Spleen (tissue), 11 donors: ENCODE results near the gene AGXT2. TPM values are rescaled to one million over a fixed set of nuclear protein-coding genes. Genes with fewer than 3 reads are reported as not detected.

Experiments
- DNase-seq: peaks from one replicate; pipeline ENCODE4 v3.0.0-alpha.2; 2020
- H3K27ac ChIP-seq, 8 donors: fragments of 200-600 bp; sonication (generic) in 7 of 8; 1 replicate in 4 of 8; 2 replicates in 4 of 8; pipeline versions ENCODE4 v1.5.0 to v1.8.0; 2016 to 2021; ENCODE audit warnings: inconsistent platforms in 4 of 8, mild to moderate bottlenecking in 4 of 8, moderate library complexity in 1 of 8
- H3K27me3 ChIP-seq, 7 donors: fragments of 200-600 bp; sonication (generic) in 6 of 7; replicated peaks in 1 of 7; 1 replicate in 4 of 7; 2 replicates in 3 of 7; pipeline versions ENCODE4 v1.5.0 to v1.8.0; 2016 to 2021; ENCODE audit warnings: inconsistent platforms in 3 of 7, mild to moderate bottlenecking in 1 of 7
- H3K36me3 ChIP-seq, 6 donors: fragments of 200-600 bp; sonication (generic) in 5 of 6; 1 replicate in 4 of 6; 2 replicates in 2 of 6; pipeline versions ENCODE4 v1.5.0 to v1.8.0; 2016 to 2021; ENCODE audit warnings: inconsistent platforms in 2 of 6
- H3K4me1 ChIP-seq, 6 donors: fragments of 200-600 bp; sonication (generic) in 5 of 6; 1 replicate in 3 of 6; 2 replicates in 3 of 6; pipeline versions ENCODE4 v1.5.0 to v1.8.0; 2016 to 2021; ENCODE audit warnings: inconsistent platforms in 3 of 6
- H3K4me3 ChIP-seq, 8 donors: fragments of 200-600 bp; sonication (generic) in 7 of 8; 1 replicate in 4 of 8; 2 replicates in 4 of 8; pipeline versions ENCODE4 v1.5.0 to v1.8.0; 2016 to 2021; ENCODE audit warnings: inconsistent platforms in 4 of 8, mild to moderate bottlenecking in 4 of 8, moderate library complexity in 2 of 8
- H3K9me3 ChIP-seq, 8 donors: fragments of 200-600 bp; sonication (generic) in 7 of 8; 1 replicate in 4 of 8; 2 replicates in 4 of 8; pipeline versions ENCODE4 v1.5.0 to v1.8.0; 2016 to 2021; ENCODE audit warnings: inconsistent platforms in 4 of 8
- POLR2A ChIP-seq, 3 donors: fragments of 450-650 bp; IDR thresholded peaks; one replicate each; pipeline ENCODE4 v1.5.1; 2017; ENCODE audit warnings: antibody characterized with exemption in 3 of 3, mild to moderate bottlenecking in 1 of 3
- POLR2AphosphoS5 ChIP-seq, 3 donors: sonication (generic); formaldehyde crosslinking; IDR thresholded peaks; one replicate each; pipeline ENCODE4 v1.5.1; 2017; ENCODE audit warnings: antibody characterized with exemption in 3 of 3
- WGBS, 5 donors: extraction: QIAGEN DNeasy Blood & Tissue Kit in 3 of 5; methylation state at CpG; one replicate each; pipeline versions ENCODE4 v1.1.5 to v1.1.7; 2013 to 2018; 5-methylcytosine and 5-hydroxymethylcytosine counted together
- intact Hi-C: fragments of 100-400 bp; cut with DNase I; formaldehyde crosslinking; loops from one replicate; pipeline ENCODE4 v1.15.0; 2023; ENCODE audit warnings: low total_unique reads
- polyA plus RNA-seq, 3 donors: library from polyadenylated mRNA; stranded (reverse); fragments of 200-250 nt; gene quantifications; one replicate each; pipeline ENCODE4 v1.2.1, GENCODE V29; 2013
- total RNA-seq, 7 donors: library from RNA; depleted of rRNA in 3 of 7; stranded (reverse); fragments of >200 nt in 3 of 7; fragmentation: NEBNext Ultra II Directional in 4 of 7; extraction: Animal tissue kit (Norgen Biotek cat#: 25700) in 4 of 7; gene quantifications; one replicate each; pipeline versions ENCODE4 v1.1.0 to v1.2.1, GENCODE V29; 2016 to 2021
- TF ChIP-seq, protein P1 (sequence below), 11 experiments: fragments of 200-600 bp in 7 of 11; fragments of 450-650 bp in 4 of 11; sonication (generic) in 4 of 11; IDR thresholded peaks in 8 of 11; conservative IDR thresholded peaks in 3 of 11; 1 replicate in 7 of 11; 2 replicates in 4 of 11; pipeline versions ENCODE4 v1.4.0 to v1.8.0; 2016 to 2021; ENCODE audit warnings: antibody characterized with exemption in 11 of 11, inconsistent platforms in 4 of 11, mild to moderate bottlenecking in 1 of 11
- donor health status: healthy with polysubstance abuse.
- donor health status: DM: no; HTN: no; CAD: no; lungs with moderate emphysema.
- donor health status: DM: no; HTN: no; CAD: no.
- donor health status: Bipolar disorder and iron deficiency.
- donor health status: healthy.
- donor health status: DM: no; HTN: no; CAD: no.
- donor health status: DM: yes; HTN: yes; CAD: no.

The AGXT2 gene
- total and polyA plus RNA-seq, 10 donors, result not detected

DNA sequence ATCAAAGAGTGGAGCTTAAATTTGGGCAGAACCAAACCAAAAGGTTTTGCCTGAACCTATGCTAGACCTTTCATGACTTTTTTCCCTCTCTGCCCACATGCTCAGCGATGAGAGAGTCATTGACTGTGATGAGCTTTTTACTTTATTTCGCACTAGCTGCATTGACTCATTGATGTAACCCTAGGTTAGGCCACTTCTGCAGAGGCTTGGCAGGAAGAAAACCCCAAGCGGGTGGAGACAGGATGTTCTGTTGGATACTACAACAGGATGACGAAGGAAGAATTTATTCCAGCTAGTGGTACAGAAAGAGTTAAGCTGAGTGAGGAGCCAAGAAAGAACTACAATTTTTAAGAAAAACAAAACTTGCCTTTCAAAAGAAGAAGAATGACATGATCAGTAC is 18.4 kb downstream of the AGXT2 start:
- no peaks in the 10 kb centered on the region for H3K27me3 ChIP-seq
- WGBS, 5 donors, result 39 to 64% (median 46%) methylated on average over 4 of the region's 4 CpGs
- H3K4me3 ChIP-seq, result no peak overlapping the region
- no peaks in the 10 kb centered on the region for H3K9me3 ChIP-seq
- intact Hi-C loops, result no loop called here
- no peak for TF ChIP-seq POLR2AphosphoS5 (IDR thresholded peaks at IDR 0.05)
- TF ChIP-seq, protein P1, sequence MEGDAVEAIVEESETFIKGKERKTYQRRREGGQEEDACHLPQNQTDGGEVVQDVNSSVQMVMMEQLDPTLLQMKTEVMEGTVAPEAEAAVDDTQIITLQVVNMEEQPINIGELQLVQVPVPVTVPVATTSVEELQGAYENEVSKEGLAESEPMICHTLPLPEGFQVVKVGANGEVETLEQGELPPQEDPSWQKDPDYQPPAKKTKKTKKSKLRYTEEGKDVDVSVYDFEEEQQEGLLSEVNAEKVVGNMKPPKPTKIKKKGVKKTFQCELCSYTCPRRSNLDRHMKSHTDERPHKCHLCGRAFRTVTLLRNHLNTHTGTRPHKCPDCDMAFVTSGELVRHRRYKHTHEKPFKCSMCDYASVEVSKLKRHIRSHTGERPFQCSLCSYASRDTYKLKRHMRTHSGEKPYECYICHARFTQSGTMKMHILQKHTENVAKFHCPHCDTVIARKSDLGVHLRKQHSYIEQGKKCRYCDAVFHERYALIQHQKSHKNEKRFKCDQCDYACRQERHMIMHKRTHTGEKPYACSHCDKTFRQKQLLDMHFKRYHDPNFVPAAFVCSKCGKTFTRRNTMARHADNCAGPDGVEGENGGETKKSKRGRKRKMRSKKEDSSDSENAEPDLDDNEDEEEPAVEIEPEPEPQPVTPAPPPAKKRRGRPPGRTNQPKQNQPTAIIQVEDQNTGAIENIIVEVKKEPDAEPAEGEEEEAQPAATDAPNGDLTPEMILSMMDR (IDR thresholded peaks at IDR 0.05 in 8 of 11, conservative IDR thresholded peaks at IDR 0.05 in 3 of 11), result no peak
- no peak for TF ChIP-seq POLR2A (IDR thresholded peaks at IDR 0.05)
- H3K36me3 ChIP-seq, result no peaks in the 10 kb centered on the region
- DNase-seq, result no peak
- H3K27ac ChIP-seq, result no peak overlapping the region
- no peaks in the 10 kb centered on the region for H3K4me1 ChIP-seq

DNA sequence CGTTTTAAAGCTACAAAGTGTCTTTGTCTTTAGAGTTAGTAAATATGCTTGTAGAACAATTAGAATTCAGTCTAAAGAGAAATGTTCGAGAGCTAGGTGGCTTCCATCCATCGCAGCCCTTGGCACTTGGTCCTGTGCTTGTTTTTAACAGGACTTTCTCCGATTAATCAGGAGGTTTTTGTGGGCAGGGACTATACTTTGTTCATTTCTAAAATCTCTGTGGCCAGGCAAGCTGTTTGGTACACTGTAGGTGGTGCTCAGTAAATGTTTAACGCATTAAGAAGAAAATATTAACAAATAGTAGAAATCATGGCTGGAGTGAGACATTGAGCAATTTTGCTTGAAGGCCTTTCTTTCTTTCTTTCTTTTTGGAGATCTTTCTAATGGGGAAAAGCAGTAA is 20.8 kb downstream of the AGXT2 start:
- intact Hi-C loops, result no loop called here
- Histone ChIP-seq H3K4me3 (no peak overlapping the region), H3K9me3 (no peaks in the 10 kb centered on the region), H3K4me1 (no peaks in the 10 kb centered on the region), H3K36me3 (no peaks in the 10 kb centered on the region), H3K27ac (no peak overlapping the region), H3K27me3 (no peaks in the 10 kb centered on the region)
- DNase-seq, result no peak
- TF ChIP-seq, protein P1 (IDR thresholded peaks at IDR 0.05 in 8 of 11, conservative IDR thresholded peaks at IDR 0.05 in 3 of 11), result no peak
- TF ChIP-seq POLR2A (IDR thresholded peaks at IDR 0.05) (no peak), POLR2AphosphoS5 (IDR thresholded peaks at IDR 0.05) (no peak)
- whole genome bisulfite sequencing, 5 donors, result 86 to 91% (median 89%) methylated on average over 5 of the region's 5 CpGs

DNA sequence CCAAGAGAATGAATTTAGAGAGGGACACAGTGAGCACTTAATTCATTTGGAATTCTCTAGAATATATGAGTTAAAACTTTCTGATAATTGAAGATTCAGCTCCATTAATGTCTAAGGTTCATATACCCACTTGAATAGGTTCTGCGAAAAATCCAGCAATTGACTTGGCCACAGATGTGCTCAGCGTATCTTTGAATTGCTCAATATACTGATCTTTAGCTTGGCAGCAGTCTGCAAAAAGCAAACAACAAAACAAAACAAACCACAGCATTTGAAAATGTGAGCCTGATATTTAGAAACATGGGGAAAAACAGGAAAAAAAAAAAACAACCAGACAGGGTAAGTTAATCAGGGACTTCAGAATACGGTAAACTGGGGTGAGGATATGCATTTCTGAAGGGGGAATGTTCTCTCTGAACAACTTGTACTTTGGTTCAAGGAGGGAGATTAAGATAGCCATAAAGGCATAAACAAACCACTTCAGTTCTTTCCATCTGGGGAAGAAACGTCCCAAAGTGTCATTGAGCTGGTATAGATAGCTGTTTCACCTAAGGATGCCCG is 21.4 kb downstream of the AGXT2 start:
- no peaks in the 10 kb centered on the region for H3K4me1 ChIP-seq
- WGBS, 5 donors, result 85 to 91% (median 89%) methylated on average over 5 of the region's 5 CpGs
- H3K27ac ChIP-seq, result no peak overlapping the region
- TF ChIP-seq POLR2A (IDR thresholded peaks at IDR 0.05), result no peak
- no peak for TF ChIP-seq POLR2AphosphoS5 (IDR thresholded peaks at IDR 0.05)
- TF ChIP-seq, protein P1 (IDR thresholded peaks at IDR 0.05 in 8 of 11, conservative IDR thresholded peaks at IDR 0.05 in 3 of 11), result no peak
- no peak for DNase-seq
- H3K27me3 ChIP-seq, result no peaks in the 10 kb centered on the region
- no peaks in the 10 kb centered on the region for H3K9me3 ChIP-seq
- H3K36me3 ChIP-seq, result no peaks in the 10 kb centered on the region
- no peak overlapping the region for H3K4me3 ChIP-seq
- intact Hi-C loops, result no loop called here

DNA sequence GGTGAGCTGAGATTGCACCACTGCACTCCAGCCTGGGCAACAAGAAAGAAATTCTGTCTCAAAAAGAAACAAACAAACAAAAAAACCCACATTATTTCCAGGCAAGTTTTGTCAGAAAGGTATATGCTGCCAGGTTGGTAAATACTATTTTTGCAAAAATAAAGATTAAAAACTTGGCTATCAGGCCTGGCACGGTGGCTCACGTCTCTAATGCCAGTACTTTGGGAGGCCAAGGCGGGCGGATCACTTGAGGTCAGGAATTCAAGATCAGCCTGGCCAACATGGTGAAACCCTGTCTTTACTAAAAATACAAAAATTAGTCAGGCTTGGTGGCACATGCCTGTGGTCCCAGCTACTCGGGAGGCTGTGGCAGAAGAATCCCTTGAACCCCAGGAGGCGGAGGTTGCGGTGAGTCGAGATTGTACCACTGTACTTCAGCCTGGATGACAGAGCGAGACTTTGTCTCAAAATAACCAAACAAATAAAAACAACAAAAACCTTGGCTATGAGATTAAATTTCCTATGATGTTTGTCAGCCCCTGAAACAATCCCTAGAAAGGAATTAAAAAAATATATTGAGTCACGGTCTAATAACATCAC is 22.7 kb downstream of the AGXT2 start:
- intact Hi-C loops, result no loop called here
- H3K9me3 ChIP-seq, result peaks cover 0 to 4% (median 0%) of the 10 kb centered on the region in 8 donors
- WGBS, 5 donors, result 83 to 91% (median 87%) methylated on average over 10 of the region's 10 CpGs
- no peaks in the 10 kb centered on the region for H3K4me1 ChIP-seq
- no peak overlapping the region for H3K27ac ChIP-seq
- H3K4me3 ChIP-seq, result no peak overlapping the region
- no peaks in the 10 kb centered on the region for H3K27me3 ChIP-seq
- DNase-seq, result no peak
- no peaks in the 10 kb centered on the region for H3K36me3 ChIP-seq
- TF ChIP-seq, protein P1 (IDR thresholded peaks at IDR 0.05 in 8 of 11, conservative IDR thresholded peaks at IDR 0.05 in 3 of 11), result no peak
- TF ChIP-seq POLR2A (IDR thresholded peaks at IDR 0.05) (no peak), POLR2AphosphoS5 (IDR thresholded peaks at IDR 0.05) (no peak)
